ENCODE measurements around the gene LCN1.

Gene LCN1

GRCh38 chr9:135568026-135568425, 46.8 kb downstream of the LCN1 start:
- no peak for DNase-seq (ENCODE audit: low read depth)
- TF ChIP-seq CTCF (IDR thresholded peaks at IDR 0.05; ENCODE audit: insufficient read depth, low read depth, low read length, missing control alignments): no peak
- no peak overlapping the region for H3K4me3 ChIP-seq (ENCODE audit: low read depth, low read length)

- no peak overlapping the region for H3K4me3 ChIP-seq (ENCODE audit: low read depth, low read length)
- TF ChIP-seq CTCF (IDR thresholded peaks at IDR 0.05; ENCODE audit: insufficient read depth, low read depth, low read length, missing control alignments): no peak
- no peak for DNase-seq (ENCODE audit: low read depth)
Observed at GRCh38 chr9:135570456-135570855, 49.2 kb downstream of the LCN1 start.

- no peak for TF ChIP-seq CTCF (IDR thresholded peaks at IDR 0.05; ENCODE audit: insufficient read depth, low read depth, low read length, missing control alignments)
- no peak for DNase-seq (ENCODE audit: low read depth)
- no peak overlapping the region for H3K4me3 ChIP-seq (ENCODE audit: low read depth, low read length)
Observed at GRCh38 chr9:135572233-135572632, 51.0 kb downstream of the LCN1 start.

- H3K4me3 ChIP-seq (ENCODE audit: low read depth, low read length): no peak overlapping the region
- no peak for TF ChIP-seq CTCF (IDR thresholded peaks at IDR 0.05; ENCODE audit: insufficient read depth, low read depth, low read length, missing control alignments)
- DNase-seq (ENCODE audit: low read depth): no peak
Observed at GRCh38 chr9:135573124-135573523, 51.9 kb downstream of the LCN1 start.

GRCh38 chr9:135574331-135574730, 53.1 kb downstream of the LCN1 start:
- DNase-seq (ENCODE audit: low read depth): no peak
- H3K4me3 ChIP-seq (ENCODE audit: low read depth, low read length): no peak overlapping the region
- TF ChIP-seq CTCF (IDR thresholded peaks at IDR 0.05; ENCODE audit: insufficient read depth, low read depth, low read length, missing control alignments): no peak

GRCh38 chr9:135574943-135575342, 53.7 kb downstream of the LCN1 start:
- TF ChIP-seq CTCF (IDR thresholded peaks at IDR 0.05; ENCODE audit: insufficient read depth, low read depth, low read length, missing control alignments): no peak
- no peak for DNase-seq (ENCODE audit: low read depth)
- no peak overlapping the region for H3K4me3 ChIP-seq (ENCODE audit: low read depth, low read length)
